ENCODE results near the gene ACP4. TPM values are rescaled to one million over a fixed set of nuclear protein-coding genes. Genes with fewer than 3 reads are reported as not detected.
A peak's percentile ranks its signal among the peaks of the same experiment; 100 is the strongest.
"Not testable (repeated sequence)": the region's sequence is repeated elsewhere in the genome, so short reads cannot be mapped to it uniquely, and the experiment has no call there.

Gene ACP4
- total RNA-seq, 1 donor from 2014 or later, result not detected

DNA sequence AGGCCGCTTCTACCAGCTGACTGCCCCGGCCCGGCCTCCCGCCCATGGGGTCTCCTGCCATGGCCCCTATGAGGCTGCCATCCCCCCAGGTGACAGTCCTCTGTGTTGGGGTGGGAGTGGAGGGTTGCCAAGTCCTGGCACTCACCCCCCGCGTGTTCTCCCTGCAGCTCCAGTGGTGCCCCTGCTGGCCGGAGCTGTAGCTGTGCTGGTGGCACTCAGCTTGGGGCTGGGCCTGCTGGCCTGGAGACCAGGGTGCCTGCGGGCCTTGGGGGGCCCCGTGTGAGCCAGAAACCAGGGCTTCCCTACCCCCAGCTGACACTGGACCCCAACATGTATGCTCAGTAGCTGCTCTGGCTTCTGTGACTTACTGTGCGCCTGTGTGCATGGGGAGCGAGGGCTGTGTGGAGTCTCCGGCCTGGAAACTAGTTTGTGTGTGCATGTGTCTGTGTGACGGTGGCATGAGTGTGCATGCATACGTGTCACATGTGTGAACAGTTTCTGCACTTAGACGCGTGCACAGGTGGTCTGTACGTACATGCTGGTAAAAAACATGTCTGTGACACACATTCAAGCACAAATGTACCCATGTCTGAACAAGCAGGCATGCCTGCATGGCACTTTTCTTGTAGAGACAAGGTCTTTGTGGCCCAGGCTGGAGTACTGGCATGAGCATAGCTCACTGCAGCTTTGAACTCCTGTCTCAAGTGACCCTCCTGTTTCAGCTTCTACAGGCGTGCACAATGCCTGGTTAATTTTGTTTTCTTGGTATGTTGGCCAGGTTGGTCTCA is 4.9 kb downstream of the ACP4 start:
- intact Hi-C loops (cut with DNase I), result no loop called here
- DNase-seq (ENCODE audit: missing footprints), result no peak
- no peak for ATAC-seq

DNA sequence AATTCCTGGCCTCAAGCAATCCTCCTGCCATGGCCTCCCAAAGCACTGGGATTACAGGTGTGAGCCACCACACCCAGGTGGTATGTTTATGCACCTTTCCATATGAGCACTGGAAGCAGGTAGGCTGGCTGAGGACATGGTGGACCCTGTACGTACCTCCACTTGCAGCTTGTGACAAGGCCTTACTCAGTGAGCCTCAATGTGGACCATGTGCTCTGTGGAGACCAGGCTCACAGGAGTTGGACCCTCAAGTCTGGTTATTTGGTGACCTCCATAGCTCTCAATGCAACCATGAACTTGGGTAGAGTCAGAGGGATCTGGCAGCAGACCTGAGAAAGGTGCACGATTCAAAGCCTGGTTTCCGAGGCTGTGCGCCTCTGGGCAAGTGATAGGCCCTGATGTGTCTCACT is 5.5 kb downstream of the ACP4 start:
- intact Hi-C loops (cut with DNase I), result no loop called here
- ATAC-seq (no peak), DNase-seq (ENCODE audit: missing footprints) (no peak)

- DNase-seq (ENCODE audit: missing footprints) (no peak), ATAC-seq (no peak)
- intact Hi-C loops (cut with DNase I), result no loop called here
These were observed 6.0 kb downstream of the ACP4 start for GRCh38 chr19:50796128-50796633.

DNA sequence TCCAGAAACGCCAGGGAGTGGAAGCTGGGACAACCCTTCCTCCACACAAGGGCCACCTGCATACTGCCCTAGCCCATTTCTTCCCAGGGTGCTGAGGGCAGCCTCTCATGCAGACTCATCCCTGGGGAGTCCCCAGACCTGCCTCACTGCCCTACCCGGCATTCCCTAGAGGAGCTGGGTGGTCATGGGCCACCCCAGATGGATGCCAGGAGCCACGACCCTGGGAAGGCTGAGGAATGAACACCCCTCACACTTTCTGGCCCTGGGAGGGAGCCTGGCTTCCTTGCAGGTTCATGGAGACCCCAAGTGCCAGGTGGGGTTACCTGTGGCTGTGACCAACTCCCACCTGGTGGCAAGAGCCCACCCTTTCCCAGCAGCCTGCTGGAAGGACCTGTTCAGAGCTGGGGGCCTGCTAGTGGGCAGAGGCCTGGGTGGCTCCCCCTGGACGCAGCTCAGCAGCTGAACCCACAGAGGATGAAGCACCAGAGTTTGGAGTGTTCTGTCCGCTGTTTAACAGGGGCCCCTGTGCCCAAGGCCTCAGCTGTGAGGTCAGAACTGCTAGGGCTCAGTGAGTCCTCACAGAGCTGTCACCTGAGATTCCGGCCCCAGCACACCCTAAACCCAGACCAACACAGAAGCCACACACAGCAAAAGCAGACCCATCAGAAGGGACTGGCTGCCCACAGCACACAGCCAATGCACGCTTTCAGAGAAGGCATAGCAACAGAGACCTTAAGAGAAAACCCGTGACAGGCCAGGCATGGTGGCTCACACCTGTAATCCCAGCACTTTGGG is 6.6 kb downstream of the ACP4 start:
- intact Hi-C loops (cut with DNase I), result no loop called here
- DNase-seq (ENCODE audit: missing footprints) (no peak), ATAC-seq (no peak)

DNA sequence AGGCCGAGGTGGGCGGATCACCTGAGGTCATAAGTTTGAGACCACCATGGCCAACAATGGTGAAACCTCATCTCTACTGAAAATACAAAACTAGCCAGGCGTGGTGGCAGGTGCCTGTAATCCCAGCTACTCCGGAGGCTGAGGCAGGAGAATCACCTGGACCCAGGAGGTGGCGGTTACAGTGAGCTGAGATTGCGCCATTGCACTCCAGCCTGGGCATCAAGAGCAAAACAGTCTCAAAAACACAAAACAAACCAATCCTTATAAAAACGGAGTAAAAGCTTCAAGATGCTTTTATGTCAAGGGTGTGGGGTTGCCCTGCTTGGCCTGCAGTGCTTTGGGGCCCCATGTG is 7.2 kb downstream of the ACP4 start:
- intact Hi-C loops (cut with DNase I), result no loop called here
- ATAC-seq (no peak), DNase-seq (ENCODE audit: missing footprints) (no peak)

GRCh38 chr19:50797781-50798658 is 7.8 kb downstream of the ACP4 start:
- no peak for DNase-seq (ENCODE audit: missing footprints)
- intact Hi-C loops (cut with DNase I), result no loop called here
- ATAC-seq, result no peak

- ATAC-seq (no peak), DNase-seq (ENCODE audit: missing footprints) (no peak)
- intact Hi-C loops (cut with DNase I), result no loop called here
These were observed 8.7 kb downstream of the ACP4 start for GRCh38 chr19:50798659-50799546.

- intact Hi-C loops (cut with DNase I), result no loop called here
These were observed 9.3 kb downstream of the ACP4 start for GRCh38 chr19:50799547-50799851.

DNA sequence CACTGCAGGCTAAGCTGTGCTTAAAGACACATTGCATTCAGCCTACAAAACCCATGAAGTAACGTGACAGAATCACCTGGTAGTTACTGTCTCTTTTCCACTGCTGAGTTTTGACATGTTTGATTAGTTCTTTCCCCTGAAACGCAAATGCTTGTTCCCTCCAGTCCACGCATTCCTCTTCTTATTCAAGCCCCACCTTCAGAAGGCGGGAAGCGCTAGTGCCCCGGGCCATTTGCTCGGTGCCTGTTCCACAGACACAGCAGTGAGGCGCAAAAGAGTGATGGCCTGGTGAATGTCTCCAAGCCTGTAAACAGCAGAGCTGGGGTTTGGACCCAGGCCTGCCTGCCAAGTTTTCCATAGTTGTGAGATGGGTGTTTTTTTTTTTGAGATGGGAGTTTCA is 10.9 kb downstream of the ACP4 start:
- DNase-seq (ENCODE audit: missing footprints) (no peak), ATAC-seq (no peak)
- intact Hi-C loops (cut with DNase I), result loop anchor here (5.0 kb wide), 1 partner anchor 419 kb away; the partner anchor contains the start of gene POLD1

More at GRCh38 chr19:50799547-50799851, 9.3 kb downstream of the ACP4 start:
- ATAC-seq (no peak), DNase-seq (ENCODE audit: missing footprints) (no peak)

- ATAC-seq, result no peak
- intact Hi-C loops (cut with DNase I), result loop anchor here (5.0 kb wide), 1 partner anchor 422 kb away; the partner anchor contains the start of gene POLD1
- DNase-seq (ENCODE audit: missing footprints), result no peak
These were observed 13.6 kb downstream of the ACP4 start for GRCh38 chr19:50803633-50804419.

- DNase-seq (ENCODE audit: missing footprints), result peak; percentile 99
- intact Hi-C loops (cut with DNase I), result loop anchor here (5.0 kb wide), 1 partner anchor 422 kb away; the partner anchor contains the start of gene POLD1
- ATAC-seq, result peak; percentile 99
These were observed 14.4 kb downstream of the ACP4 start for GRCh38 chr19:50804420-50805272.

DNA sequence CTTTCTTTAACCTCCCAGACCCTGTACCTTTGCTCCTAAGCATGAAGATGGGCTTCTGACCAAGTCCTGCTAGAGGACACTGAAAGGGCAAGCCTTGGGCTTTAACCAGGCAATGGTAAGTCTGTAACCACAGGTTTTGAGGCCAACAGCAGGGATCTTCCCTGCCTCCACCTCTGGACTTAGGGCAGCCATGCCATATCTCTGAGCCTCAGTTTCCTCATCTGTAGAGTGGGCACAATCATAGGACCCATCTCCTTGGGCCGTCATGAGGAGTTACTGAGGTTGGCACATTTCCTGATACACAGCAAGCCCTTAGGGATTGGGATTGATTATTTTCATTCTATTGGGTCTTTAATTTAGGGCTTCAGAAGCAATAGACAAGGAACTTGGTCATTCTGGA is 18.6 kb downstream of the ACP4 start:
- DNase-seq (ENCODE audit: missing footprints), result no peak
- intact Hi-C loops (cut with DNase I), result no loop called here
- ATAC-seq, result no peak

GRCh38 chr19:50811622-50812238 is 21.5 kb downstream of the ACP4 start:
- DNase-seq (ENCODE audit: missing footprints); intact Hi-C loops (cut with DNase I); ATAC-seq: not testable (repeated sequence)

GRCh38 chr19:50812474-50812873 is 22.3 kb downstream of the ACP4 start:
- no peak for ATAC-seq
- DNase-seq (ENCODE audit: missing footprints), result no peak
- intact Hi-C loops (cut with DNase I), result no loop called here

- DNase-seq (ENCODE audit: missing footprints), result no peak
- ATAC-seq, result no peak
- intact Hi-C loops (cut with DNase I), result no loop called here
These were observed 24.7 kb downstream of the ACP4 start for GRCh38 chr19:50814883-50815282.

DNA sequence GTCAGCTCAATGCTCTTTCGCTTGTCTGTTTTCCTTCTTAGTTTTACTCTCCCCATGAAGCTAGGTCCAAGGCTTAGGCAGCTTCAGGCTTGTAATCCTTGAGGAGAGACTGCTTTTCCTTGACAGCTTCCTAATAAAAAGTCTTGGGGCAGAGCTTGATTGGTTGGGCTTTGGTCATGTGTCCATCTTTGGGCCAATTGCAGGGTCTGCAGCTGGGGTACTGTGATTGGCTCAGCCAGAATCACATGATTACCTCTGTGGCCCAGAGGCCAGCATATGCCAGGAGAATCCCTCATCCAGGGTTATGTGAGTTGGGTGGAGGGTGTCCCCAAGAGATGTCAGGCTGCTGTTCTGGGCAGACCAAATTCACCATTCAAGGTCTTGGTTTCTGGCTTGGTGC is 25.2 kb downstream of the ACP4 start:
- intact Hi-C loops (cut with DNase I), result no loop called here
- ATAC-seq (no peak), DNase-seq (ENCODE audit: missing footprints) (no peak)

Data from Right ventricle myocardium inferior (tissue), 1 donor.